HG03066 (cell line): ENCODE data around the gene SNED1.

Source experiments
- ATAC-seq: cut with Tn5 transposase; IDR thresholded peaks from one replicate; pipeline ENCODE4 v1.9.1; 2021; ENCODE audit warnings: low read depth; ENCODE audit not compliant: unreplicated experiment

The SNED1 gene

GRCh38 chr2:240997856-240998705 lies at the start of gene SNED1:
SNED1 (plus strand) TSS chr2:240998618; CDS start chr2:240998838, 220 bp downstream.
- ATAC-seq: no peak

- ATAC-seq: no peak
Measured at GRCh38 chr2:240948905-240949790, 49.3 kb upstream of the SNED1 start.

- no peak for ATAC-seq
Measured at GRCh38 chr2:240949791-240950705, 48.4 kb upstream of the SNED1 start.

GRCh38 chr2:240951045-240951594 lies 47.3 kb upstream of the SNED1 start:
- ATAC-seq: no peak

GRCh38 chr2:240952496-240953246 lies 45.7 kb upstream of the SNED1 start:
- no peak for ATAC-seq

GRCh38 chr2:240953426-240954410 lies 44.7 kb upstream of the SNED1 start:
- ATAC-seq: no peak

GRCh38 chr2:240954436-240955305 lies 43.7 kb upstream of the SNED1 start:
- ATAC-seq: no peak

GRCh38 chr2:240955306-240956170 lies 42.9 kb upstream of the SNED1 start:
- no peak for ATAC-seq

- ATAC-seq: no peak
Measured at GRCh38 chr2:240956171-240956934, 42.1 kb upstream of the SNED1 start.

- no peak for ATAC-seq
Measured at GRCh38 chr2:240956935-240957655, 41.3 kb upstream of the SNED1 start.

GRCh38 chr2:240957656-240958365 lies 40.6 kb upstream of the SNED1 start:
- ATAC-seq: no peak

GRCh38 chr2:240958366-240959213 lies 39.8 kb upstream of the SNED1 start:
- no peak for ATAC-seq

- no peak for ATAC-seq
Measured at GRCh38 chr2:240959214-240959940, 39.0 kb upstream of the SNED1 start.
